HEK293 (cell line): Measurements from ENCODE around the gene SYT2.

ENCODE experiments used
- CTCF ChIP-seq: fragments of 450-650 bp; formaldehyde crosslinking; IDR thresholded peaks from 2 replicates; pipeline ENCODE4 v1.5.1; 2016; ENCODE audit warnings: missing biosample characterization, missing genetic modification characterization
- SALL2 ChIP-seq: fragments of 450-650 bp; formaldehyde crosslinking; IDR thresholded peaks from 2 replicates; pipeline ENCODE4 v1.5.0; 2017; ENCODE audit warnings: missing biosample characterization, mild to moderate bottlenecking, missing genetic modification characterization, borderline replicate concordance
- TCF7L2 ChIP-seq: IDR thresholded peaks from 2 replicates; pipeline ENCODE4 v1.6.1; 2011; ENCODE audit warnings: low read depth, mild to moderate bottlenecking, inconsistent platforms, low read length, moderate library complexity, borderline replicate concordance
- ZNF600 ChIP-seq: fragments of 450-650 bp; formaldehyde crosslinking; IDR thresholded peaks from 2 replicates; pipeline ENCODE4 v1.5.1; 2016; ENCODE audit warnings: missing biosample characterization, missing genetic modification characterization
- ZNF747 ChIP-seq: fragments of 450-650 bp; formaldehyde crosslinking; IDR thresholded peaks from 2 replicates; pipeline ENCODE4 v1.5.1; 2016; ENCODE audit warnings: missing biosample characterization, missing genetic modification characterization

DNA sequence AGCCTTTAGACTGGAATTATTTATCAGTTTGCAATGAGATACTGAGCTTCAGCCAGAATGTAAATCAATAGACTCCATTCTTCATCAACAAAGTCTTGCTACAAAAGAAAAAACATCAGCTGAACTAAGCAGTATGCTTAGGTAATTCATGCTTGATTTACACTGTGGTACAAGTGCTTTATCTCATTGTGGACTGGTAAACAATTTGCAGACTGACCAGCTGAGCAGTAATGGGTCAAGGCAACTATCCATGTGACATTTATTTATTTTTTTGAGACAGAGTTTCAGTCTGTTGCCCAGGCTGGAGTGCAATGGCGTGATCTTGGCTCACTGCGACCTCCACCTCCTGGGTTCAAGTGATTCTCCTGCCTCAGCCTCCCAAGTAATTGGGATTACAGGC lies 39.8 kb upstream of the SYT2 start:
- TF ChIP-seq SALL2 (tag by site-specific recombination) (no peak), TCF7L2 (no peak), CTCF (no peak), ZNF747 (tag by site-specific recombination) (no peak), ZNF600 (tag by site-specific recombination) (no peak)
